SK-N-SH treated with all-trans-retinoic acid at 6 μM for 48 hours (cell line): ENCODE results near the gene TM9SF2.

Experiments used
- SNAI2 ChIP-seq: fragments of 250-450 bp; sonication (Bioruptor Pico); IDR thresholded peaks from 2 replicates; pipeline ENCODE4 v1.5.0; 2020; ENCODE audit warnings: mild to moderate bottlenecking, moderate library complexity
- ZC3H10 ChIP-seq: fragments of 250-450 bp; sonication (Bioruptor Pico); IDR thresholded peaks from 2 replicates; pipeline ENCODE4 v1.5.1; 2021; ENCODE audit warnings: mild to moderate bottlenecking, moderate library complexity

- TF ChIP-seq SNAI2 (CRISPR knock-in tag) = no peak
- no peak for TF ChIP-seq ZC3H10 (CRISPR knock-in tag)
Measured at GRCh38 chr13:99553033-99553432, 51.8 kb downstream of the TM9SF2 start.
